DMS114 treated with DMSO at 0.1 percent for 48 hours (cell line): ENCODE data around the gene SHKBP1.
"Not testable (repeated sequence)": the region's sequence is repeated elsewhere in the genome, so short reads cannot be mapped to it uniquely, and the experiment has no call there.

Experiments
- DNase-seq: peaks from one replicate; lab custom pipeline; 2025; ENCODE audit not compliant: unreplicated experiment; lab: John Stamatoyannopoulos, UW

SHKBP1 gene, protein sequence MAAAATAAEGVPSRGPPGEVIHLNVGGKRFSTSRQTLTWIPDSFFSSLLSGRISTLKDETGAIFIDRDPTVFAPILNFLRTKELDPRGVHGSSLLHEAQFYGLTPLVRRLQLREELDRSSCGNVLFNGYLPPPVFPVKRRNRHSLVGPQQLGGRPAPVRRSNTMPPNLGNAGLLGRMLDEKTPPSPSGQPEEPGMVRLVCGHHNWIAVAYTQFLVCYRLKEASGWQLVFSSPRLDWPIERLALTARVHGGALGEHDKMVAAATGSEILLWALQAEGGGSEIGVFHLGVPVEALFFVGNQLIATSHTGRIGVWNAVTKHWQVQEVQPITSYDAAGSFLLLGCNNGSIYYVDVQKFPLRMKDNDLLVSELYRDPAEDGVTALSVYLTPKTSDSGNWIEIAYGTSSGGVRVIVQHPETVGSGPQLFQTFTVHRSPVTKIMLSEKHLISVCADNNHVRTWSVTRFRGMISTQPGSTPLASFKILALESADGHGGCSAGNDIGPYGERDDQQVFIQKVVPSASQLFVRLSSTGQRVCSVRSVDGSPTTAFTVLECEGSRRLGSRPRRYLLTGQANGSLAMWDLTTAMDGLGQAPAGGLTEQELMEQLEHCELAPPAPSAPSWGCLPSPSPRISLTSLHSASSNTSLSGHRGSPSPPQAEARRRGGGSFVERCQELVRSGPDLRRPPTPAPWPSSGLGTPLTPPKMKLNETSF

DNA sequence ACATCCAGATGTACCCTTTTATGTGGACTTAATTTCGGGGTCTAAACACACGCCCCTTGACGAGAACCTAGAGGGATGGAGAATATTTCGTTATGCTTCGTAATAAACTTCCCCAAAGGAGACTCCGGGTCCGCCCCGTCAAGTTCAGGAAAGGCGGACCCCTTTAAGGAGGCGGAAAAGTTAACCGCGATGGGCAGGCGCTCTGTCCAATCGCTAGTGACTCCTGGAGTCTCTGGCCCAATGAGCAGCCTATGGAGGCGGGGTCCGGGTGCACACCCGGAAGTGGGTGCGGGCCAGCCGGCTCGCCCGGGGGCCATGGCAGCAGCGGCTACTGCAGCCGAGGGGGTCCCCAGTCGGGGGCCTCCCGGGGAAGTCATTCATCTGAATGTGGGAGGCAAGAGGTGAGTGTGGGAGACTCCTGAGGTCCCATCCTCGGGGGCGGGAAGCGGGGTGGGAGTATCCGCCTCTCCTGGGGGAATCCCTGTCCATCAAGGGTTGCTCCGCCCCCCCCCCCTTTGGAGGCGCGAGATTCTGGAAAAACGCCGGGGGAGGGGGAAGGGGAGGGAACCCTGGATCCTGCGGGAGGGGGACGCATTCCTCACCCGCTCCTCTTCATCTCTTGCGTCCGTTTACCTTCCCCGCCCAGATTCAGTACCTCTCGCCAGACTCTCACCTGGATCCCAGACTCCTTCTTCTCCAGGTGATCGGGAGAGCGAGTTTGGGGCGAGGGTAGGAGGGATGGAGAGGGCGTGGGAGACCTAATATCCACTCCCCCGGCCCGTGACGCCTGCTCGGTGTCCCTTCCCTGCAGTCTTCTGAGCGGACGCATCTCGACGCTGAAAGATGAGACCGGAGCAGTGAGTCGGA is at the start of gene SHKBP1:
Gene SHKBP1 (plus strand): TSS at position 289 of the 867 bp plus-strand sequence. CDS start 27 bp downstream, at position 316.
- DNase-seq = peak; percentile 93

DNA sequence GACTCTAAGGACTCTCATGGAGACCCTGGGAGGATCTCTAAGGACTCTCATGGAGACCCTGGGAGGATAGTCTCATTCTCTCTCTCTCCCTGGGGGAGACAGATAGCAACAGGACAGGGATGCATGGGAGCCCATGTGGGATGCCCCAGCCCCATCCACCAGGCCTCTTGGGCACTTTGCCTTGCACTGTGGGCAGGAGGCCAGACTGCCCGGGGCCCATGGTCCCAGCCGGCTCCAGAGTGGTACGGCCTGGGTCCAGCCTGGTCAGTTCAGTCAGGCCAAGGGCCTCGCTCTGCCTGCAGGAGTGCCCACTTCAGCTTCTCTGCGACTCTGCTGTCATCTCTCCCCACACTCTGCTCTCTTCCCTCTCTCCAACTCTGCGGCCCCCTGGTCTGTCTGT is 48.6 kb upstream of the SHKBP1 start:
- DNase-seq = no peak

DNA sequence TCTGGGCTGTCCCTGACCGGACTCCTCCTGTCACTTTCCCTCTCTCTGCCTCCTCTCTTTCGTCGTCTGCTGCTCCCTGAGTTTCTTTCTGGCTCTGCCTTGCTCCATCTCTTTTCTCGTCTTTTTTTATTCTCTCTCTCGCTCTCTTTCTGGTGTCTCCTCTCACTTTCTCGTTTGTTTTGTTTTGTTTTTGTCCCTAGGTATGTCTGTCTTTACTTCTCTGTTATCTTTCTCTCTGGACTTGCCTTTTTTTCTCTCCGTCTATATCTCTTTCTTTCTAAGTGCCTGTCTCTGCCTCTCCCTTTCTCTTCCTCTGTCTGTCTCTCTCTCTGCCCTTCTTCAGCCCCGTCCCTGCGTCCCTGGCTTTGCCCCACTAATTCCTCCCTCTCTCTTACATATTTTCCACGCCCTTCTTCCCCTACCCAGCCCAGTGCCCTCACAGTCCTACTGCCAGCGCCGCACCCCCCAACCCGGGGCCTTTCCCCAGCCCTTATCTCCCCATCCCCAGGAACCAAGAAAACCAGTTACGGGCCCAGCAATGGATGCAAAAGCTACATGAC is 48.1 kb upstream of the SHKBP1 start:
- DNase-seq = no peak

DNA sequence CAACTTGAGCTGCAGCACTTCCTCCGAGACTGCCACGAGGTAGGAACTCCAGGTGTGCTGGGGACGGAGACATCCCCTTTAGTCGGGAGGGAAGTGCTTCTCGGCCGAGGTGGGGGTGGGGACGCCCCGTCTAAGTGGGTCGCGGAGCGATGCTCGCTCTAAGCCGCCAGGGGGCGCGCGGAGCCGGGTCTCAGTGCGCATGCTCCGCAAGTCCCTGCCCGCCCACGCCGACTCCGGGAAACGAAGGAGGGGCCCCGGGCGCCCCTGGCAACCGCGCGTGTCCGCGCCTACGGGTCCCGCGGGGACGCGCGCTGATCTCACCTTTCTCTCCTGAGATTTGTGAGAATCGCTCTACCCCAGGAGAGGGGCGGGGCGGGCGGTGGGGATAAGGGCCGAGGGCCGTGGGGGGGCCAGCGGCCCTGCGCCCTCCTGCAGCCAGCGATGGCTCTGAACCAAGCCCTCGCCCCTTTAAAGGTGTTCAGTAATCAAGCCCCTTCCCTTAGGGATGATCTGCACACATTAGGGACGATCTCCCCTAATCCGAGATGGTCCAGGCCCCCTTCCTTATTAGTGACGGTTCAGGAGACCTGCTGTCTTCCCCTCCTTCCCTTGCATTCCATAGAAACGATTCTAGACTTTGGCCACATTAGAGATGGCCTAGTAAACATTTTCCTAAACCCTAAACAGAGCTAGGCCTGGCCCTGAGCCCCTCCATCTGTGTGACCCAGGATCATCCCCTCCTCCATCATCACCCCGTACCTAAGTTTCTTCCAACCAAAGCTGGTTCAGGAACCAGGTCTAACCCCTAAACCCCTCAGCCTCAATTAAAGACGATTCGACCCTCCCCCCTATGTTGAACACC is 47.3 kb upstream of the SHKBP1 start:
- DNase-seq = peak; percentile 65

DNA sequence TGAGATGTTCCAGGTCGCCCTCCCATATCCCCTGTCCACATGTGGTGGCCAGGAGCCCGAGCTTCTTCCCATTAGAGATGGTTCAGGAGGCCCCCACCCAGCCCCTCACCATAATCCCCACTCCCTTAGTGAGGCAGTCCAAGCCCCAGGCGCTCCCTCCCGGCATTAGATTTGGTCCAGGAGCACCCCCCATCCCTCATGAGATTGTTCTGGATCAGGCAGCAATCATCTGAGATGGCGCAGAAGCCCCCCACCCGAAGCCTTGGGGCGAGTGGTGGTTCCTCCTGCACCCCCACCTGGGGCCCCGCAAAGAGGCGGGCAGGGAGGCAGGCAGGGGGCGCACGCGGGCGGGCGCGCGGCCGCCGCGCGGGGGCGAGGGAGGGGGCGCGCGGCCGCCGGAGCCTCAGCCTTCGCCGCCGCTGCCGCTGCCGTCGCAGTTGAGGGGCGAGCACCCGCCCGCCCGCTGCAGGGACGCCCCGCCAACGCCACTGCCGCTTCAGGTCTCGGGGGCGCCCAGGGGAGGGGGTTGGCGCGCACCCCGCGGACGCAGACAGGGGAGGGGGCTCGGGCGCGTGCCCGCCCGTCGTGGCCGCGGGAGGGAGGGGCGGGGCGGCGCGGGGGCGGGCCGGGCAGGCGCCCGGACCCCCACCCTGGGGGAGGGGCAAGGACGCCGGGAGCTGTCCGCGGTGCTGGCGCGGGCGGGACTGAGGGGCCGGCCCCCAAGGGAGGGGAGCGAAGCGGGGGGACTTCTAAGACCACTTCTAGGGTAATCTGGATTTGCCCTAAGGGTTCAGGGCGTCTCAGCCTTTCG is 46.4 kb upstream of the SHKBP1 start:
- no peak for DNase-seq

DNA sequence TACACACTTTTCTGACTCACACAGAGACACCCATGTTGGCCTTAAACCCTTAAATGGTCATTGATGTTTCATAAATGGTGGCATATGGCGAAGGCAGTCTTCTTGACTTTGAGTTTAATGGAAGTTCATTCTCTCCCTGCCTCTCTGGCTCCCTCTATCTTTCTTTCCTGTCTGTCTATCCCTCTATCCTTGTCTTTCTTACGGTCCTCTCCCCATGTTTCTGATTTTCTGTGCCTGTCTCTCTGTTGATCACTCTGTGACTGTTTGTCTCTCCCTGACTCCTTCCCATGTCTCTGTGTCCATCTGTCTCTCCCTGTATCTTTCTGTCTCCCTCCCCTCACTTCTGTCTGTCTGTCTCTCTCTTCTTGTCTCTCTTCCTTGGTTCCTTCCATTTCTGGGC is 43.2 kb upstream of the SHKBP1 start:
- DNase-seq = peak; percentile 32

DNA sequence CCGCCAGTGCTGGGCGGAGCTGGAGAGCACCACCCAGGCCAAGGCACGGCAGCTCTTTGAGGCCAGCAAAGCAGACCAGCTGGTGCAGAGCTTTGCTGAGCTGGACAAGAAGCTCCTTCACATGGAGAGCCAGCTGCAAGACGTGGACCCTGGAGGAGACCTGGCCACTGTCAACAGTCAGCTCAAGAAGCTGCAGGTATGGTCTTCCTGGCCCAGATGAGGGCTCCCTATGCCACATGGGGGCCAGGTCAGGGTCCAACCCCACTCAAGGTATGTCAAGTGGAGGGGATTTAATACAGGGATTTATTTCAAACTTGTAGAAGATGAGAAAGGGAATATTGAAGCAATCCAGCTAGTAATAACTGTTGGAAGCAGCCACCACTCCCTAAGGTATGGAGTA is 42.5 kb upstream of the SHKBP1 start:
- no peak for DNase-seq

DNA sequence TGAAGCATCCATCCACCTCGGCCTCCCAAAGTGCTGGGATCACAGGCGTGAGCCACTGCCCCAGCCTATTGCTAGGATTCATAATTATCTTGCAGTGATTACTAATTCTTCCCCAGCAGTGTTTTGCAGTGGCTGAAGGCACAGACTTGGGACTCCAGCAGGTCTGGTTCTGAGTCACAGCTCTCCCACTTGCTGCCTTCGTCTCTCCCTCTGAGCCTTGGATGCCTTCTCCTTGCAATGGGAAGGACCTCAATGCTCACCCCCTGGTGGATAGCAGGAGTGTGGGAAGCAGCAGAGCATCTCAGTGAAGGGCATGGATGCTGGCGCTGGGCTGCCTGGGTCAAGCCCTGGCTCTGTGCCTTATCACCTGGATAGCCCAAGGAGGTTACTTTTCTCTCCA is 37.6 kb upstream of the SHKBP1 start:
- DNase-seq = no peak

DNA sequence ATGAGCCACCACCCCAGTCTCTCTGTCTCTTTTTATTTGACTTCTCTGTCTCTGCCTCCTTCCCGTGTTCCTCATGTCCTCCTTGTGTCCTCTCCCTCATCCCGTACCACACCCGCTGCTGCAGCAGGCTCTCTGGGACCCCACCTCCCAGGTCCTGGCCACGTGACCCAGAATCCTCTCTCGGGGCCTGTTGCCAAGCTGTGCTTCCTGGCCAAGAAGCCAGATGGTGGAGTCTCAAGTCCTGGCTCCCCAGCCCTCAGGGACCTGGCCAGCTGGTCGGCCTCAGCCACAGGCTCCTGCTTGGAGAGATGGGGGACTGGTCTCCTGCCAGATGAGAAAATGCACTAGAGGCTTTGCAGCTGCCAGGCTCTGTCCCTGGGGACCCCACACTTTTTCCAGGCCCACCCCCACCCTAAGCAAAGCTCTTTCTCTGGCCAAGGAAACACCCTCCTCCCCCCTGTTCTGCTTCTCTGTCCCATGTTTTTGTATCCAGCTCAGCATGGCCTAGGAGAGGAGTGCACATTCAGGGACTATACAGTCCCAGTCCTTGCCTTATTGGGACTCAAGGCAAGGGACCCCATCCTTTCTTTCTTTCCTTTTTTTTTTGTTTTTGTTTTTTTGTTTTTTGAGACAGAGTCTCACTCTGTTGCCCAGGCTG is 34.3 kb upstream of the SHKBP1 start:
- no peak for DNase-seq

DNA sequence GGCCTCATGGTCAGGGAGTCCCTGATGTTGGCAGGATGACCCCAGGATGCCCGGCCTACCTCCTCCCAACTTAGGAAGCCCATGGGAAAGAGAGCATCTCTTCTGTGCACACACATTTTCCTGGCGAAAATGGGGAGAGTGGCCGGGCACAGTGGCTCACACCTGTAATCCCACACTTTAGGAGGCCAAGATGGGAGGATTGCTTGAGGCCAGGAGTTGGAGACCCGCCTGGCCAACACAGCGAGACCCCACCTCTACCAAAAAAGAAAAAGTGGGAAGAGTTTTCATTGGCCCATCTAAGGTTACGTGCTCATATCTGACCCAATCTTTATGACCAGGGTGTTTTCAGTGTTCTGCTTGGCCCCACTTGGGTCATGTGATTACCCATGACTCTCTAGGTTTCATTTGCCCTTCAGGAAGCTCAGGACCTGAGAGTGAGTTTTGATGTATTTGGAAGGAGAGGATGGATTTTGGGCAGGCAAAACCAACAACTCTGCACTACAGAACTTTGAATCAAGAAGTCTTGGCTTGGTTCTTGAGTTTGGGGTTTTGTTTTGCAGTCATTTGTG is 33.6 kb upstream of the SHKBP1 start:
- no peak for DNase-seq

DNA sequence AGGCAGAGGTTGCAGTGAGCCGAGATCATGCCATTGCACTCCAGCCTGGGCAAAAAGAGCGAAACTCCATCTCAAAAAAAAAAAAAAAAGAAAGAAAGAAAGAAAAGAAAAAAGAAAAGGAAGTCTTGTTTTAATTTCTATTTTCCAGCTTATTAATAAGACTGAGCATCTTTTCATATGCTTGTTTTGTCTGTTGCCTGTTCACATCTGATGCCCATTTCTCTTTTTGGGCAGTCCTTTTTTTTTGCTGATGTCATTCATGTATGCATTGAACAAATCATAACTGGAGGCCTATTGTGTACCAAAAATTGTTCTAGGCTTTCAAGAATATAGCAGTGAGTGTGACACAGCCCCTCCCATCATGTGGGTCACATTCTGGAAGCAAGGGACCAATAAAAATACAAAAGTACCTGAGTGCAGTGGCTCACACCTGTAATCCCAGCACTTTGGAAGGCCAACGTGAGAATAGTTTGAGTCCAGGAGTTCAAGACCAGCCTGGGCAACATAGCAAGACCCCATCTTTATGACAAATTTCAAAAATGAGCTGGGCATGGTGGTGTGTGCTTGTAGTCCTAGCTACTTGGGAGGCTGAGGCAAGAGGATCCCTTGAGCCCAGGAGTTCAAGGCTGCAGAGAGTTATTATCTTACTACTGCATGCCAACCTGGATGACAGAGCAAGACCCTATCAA is 30.4 kb upstream of the SHKBP1 start:
- DNase-seq = not testable (repeated sequence)

DNA sequence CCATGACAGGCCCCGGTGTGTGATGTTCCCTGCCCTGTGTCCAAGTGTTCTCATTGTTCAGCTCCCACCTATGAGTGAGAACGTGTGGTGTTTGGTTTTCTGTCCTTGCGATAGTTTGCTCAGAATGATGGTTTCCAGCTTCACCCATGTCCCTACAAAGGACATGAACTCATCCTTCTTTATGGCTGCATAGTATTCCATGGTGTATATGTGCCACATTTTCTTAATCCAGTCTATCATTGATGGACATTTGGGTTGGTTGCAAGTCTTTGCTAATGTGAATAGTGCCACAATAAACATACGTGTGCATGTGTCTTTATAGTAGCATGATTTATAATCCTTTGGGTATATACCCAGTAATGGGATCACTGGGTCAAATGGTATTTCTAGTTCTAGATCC is 29.5 kb upstream of the SHKBP1 start:
- DNase-seq = not testable (repeated sequence)

DNA sequence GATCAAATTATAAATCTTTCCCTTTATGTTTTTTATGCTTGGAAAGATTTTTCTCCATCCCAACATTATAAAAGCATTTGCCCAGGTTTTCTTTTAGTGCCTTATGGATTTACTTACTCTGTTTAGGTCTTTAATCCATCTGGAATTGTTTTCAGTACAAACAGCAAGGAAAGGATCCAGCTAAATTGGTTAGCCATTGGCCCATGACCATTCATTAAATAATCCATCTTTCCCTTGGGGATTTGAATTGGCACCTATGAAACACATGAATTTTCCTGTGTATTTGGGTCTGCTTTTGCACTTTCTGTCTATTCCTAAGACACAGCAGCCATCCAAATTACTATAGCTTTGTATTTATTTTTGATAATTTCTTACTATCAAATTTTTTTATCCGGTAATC is 28.8 kb upstream of the SHKBP1 start:
- no peak for DNase-seq

DNA sequence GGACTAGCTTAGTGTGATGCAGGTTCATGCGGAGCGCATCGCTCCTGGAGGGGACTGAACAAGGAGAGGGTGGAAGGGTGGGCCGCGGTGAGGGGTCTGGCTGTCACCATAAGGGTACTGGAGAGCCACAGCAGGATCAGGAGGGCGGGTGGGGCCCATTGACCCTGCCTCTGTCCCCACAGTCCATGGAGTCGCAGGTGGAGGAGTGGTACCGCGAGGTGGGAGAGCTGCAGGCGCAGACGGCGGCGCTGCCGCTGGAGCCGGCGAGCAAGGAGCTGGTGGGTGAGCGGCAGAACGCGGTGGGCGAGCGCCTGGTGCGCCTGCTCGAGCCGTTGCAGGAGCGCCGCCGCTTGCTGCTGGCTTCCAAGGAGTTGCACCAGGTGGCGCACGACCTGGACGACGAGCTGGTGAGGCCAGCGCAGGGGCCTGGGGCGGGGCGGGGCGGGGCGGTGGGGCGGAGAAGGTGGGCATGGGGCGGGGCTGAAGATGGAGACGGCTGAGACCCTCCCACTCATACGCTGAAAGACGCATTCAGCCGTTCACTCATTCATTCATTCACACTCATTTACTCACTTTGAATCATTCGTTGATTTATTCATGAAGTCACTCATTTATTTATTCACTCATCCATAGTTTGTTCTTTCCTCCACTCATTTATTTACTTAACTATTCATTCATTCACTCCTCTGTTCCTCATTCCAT is 27.5 kb upstream of the SHKBP1 start:
- peak; percentile 75 for DNase-seq

DNA sequence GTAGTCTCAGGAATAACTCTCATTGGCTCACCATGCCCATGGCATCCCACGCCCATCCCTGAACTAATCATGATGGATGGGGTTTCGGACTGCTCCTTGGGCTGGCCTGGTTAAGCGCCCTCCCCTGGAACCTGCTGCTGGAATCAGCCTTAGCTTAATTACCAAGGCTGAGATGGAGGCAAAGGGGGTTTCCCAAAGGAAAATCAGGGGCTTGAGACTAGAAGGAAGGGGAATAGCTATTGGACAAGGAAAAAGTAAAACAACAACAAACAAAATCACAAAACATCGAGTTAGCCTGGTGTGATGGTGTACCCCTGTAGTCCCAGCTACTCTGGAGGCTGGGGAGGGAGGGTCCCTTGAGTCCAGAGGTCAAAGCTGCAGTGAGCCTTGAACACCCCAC is 25.7 kb upstream of the SHKBP1 start:
- DNase-seq = no peak

DNA sequence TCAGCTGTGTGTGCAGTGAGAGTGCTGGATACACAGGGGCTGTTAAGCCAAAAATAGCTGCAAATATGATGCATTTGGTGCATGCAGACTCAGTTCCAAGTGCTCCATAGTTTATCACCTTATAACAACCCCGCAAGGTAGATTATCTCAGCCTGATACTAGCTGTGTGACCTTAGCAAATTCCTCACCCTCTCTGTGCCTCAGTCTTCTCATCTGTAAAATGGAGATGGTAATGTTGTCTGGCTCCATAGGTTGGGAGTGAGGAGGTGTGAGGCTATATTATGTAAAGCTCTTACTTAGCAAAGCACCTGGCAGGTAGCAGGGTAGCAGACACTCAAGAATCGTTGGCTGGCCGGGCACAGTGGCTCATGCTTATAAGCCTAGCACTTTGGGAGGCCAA is 23.8 kb upstream of the SHKBP1 start:
- no peak for DNase-seq
